ENCODE data around the gene GALNT14.

The GALNT14 gene

GRCh38 chr2:31083234-31083993 is 54.8 kb downstream of the GALNT14 start:
- no peak for DNase-seq

- DNase-seq = no peak
These were observed 56.2 kb downstream of the GALNT14 start for GRCh38 chr2:31082002-31082401.

GRCh38 chr2:31081492-31081891 is 56.7 kb downstream of the GALNT14 start:
- no peak for DNase-seq

- DNase-seq = no peak
These were observed 57.9 kb downstream of the GALNT14 start for GRCh38 chr2:31080361-31080760.

- no peak for DNase-seq
These were observed 58.6 kb downstream of the GALNT14 start for GRCh38 chr2:31079665-31080064.

GRCh38 chr2:31078579-31079105 is 59.6 kb downstream of the GALNT14 start:
- DNase-seq = no peak

GRCh38 chr2:31078011-31078410 is 60.2 kb downstream of the GALNT14 start:
- no peak for DNase-seq

- no peak for DNase-seq
These were observed 62.2 kb downstream of the GALNT14 start for GRCh38 chr2:31075941-31076590.

- DNase-seq = no peak
These were observed 62.8 kb downstream of the GALNT14 start for GRCh38 chr2:31075431-31075830.

GRCh38 chr2:31071741-31072140 is 66.5 kb downstream of the GALNT14 start:
- no peak for DNase-seq

- DNase-seq = no peak
These were observed 67.7 kb downstream of the GALNT14 start for GRCh38 chr2:31070339-31071125.

- no peak for DNase-seq
These were observed 68.5 kb downstream of the GALNT14 start for GRCh38 chr2:31069643-31070325.

- no peak for DNase-seq
These were observed 71.0 kb downstream of the GALNT14 start for GRCh38 chr2:31067259-31067658.

GRCh38 chr2:31066551-31066950 is 71.7 kb downstream of the GALNT14 start:
- DNase-seq = no peak

- DNase-seq = no peak
These were observed 72.2 kb downstream of the GALNT14 start for GRCh38 chr2:31066086-31066485.

- DNase-seq = no peak
These were observed 72.9 kb downstream of the GALNT14 start for GRCh38 chr2:31065356-31065755.

GRCh38 chr2:31060397-31060796 is 77.8 kb downstream of the GALNT14 start:
- no peak for DNase-seq

GRCh38 chr2:31058096-31059035 is 79.9 kb downstream of the GALNT14 start:
- no peak for DNase-seq

- DNase-seq = no peak
These were observed 80.5 kb downstream of the GALNT14 start for GRCh38 chr2:31057691-31058090.

GRCh38 chr2:31055938-31056337 is 82.3 kb downstream of the GALNT14 start:
- no peak for DNase-seq

GRCh38 chr2:31054842-31055388 is 83.3 kb downstream of the GALNT14 start:
- DNase-seq = no peak

All from CD4-positive, alpha-beta T cell treated with Interleukin-17A for 1 hour (primary cell).